ENCODE data around the gene CSGALNACT2. TPM values are rescaled to one million over a fixed set of nuclear protein-coding genes. Genes with fewer than 3 reads are reported as not detected.

CSGALNACT2 gene
- total RNA-seq, 2 experiments from 2014 or later, result 15.3 to 15.5 TPM

DNA sequence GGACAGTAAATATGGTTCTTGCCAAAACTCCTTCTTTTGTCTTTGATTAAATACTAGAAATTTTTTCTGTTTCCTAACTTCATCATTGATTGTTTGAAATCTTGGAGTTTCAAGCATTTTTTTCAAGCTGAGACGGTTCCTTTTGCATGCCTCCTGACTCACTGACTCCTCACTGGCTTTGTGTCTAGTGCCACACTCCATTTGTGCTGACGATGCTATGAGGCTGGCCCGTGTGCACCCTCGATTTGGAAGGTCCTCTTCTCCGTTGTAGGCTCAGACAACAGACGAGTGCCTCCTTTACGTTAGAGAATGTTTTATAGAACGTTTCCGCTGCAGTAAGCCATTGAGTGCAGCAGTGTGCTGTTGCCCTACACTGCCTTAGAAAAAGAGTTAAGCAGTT, 10.8 kb upstream of the CSGALNACT2 start:
- POLR2A ChIA-PET, result interaction anchor here (5.5 kb wide), 1 partner anchor 13 kb away, joined by 34 read pairs; the partner anchor contains the start of gene CSGALNACT2
- TF ChIP-seq, protein P1, sequence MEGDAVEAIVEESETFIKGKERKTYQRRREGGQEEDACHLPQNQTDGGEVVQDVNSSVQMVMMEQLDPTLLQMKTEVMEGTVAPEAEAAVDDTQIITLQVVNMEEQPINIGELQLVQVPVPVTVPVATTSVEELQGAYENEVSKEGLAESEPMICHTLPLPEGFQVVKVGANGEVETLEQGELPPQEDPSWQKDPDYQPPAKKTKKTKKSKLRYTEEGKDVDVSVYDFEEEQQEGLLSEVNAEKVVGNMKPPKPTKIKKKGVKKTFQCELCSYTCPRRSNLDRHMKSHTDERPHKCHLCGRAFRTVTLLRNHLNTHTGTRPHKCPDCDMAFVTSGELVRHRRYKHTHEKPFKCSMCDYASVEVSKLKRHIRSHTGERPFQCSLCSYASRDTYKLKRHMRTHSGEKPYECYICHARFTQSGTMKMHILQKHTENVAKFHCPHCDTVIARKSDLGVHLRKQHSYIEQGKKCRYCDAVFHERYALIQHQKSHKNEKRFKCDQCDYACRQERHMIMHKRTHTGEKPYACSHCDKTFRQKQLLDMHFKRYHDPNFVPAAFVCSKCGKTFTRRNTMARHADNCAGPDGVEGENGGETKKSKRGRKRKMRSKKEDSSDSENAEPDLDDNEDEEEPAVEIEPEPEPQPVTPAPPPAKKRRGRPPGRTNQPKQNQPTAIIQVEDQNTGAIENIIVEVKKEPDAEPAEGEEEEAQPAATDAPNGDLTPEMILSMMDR (IDR thresholded peaks at IDR 0.05), result no peak
- ATAC-seq (no peak), DNase-seq (no peak)
- H3K27ac Mint-ChIP-seq, result no peak overlapping the region
- no peaks in the 10 kb centered on the region for H3K9me3 Mint-ChIP-seq
- H3K4me1 Mint-ChIP-seq (ENCODE audit: low read depth), result peaks cover 27% of the 10 kb centered on the region
- no peaks in the 10 kb centered on the region for H3K27me3 Mint-ChIP-seq
- no peaks in the 10 kb centered on the region for H3K36me3 Mint-ChIP-seq (ENCODE audit: low read depth)
- H3K4me3 Mint-ChIP-seq, result no peak overlapping the region
- intact Hi-C loops (cut with micrococcal nuclease), result no loop called here
- CTCF ChIA-PET, result no interaction called here

DNA sequence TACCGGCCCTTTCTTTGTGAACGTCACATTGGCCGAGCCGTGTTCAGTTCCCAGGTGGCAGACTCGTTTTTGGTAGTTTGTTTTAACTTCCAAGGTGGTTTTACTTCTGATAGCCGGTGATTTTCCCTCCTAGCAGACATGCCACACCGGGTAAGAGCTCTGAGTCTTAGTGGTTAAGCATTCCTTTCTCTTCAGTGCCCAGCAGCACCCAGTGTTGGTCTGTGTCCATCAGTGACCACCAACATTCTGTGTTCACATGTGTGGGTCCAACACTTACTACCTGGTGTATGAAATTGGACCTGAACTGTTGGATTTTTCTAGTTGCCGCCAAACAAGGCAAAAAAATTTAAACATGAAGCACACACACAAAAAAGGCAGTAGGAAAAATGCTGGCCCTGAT, 9.9 kb upstream of the CSGALNACT2 start:
- CTCF ChIA-PET, result no interaction called here
- intact Hi-C loops (cut with micrococcal nuclease), result no loop called here
- peak overlapping the region; percentile 13 for H3K27ac Mint-ChIP-seq
- H3K4me3 Mint-ChIP-seq, result no peak overlapping the region
- TF ChIP-seq, protein P1 (IDR thresholded peaks at IDR 0.05), result no peak
- peaks cover 27% of the 10 kb centered on the region for H3K4me1 Mint-ChIP-seq (ENCODE audit: low read depth)
- H3K27me3 Mint-ChIP-seq, result no peaks in the 10 kb centered on the region
- H3K9me3 Mint-ChIP-seq, result no peaks in the 10 kb centered on the region
- DNase-seq (no peak), ATAC-seq (no peak)
- POLR2A ChIA-PET, result interaction anchor here (5.5 kb wide), 1 partner anchor 12 kb away, joined by 34 read pairs; the partner anchor contains the start of gene CSGALNACT2
- H3K36me3 Mint-ChIP-seq (ENCODE audit: low read depth), result no peaks in the 10 kb centered on the region

DNA sequence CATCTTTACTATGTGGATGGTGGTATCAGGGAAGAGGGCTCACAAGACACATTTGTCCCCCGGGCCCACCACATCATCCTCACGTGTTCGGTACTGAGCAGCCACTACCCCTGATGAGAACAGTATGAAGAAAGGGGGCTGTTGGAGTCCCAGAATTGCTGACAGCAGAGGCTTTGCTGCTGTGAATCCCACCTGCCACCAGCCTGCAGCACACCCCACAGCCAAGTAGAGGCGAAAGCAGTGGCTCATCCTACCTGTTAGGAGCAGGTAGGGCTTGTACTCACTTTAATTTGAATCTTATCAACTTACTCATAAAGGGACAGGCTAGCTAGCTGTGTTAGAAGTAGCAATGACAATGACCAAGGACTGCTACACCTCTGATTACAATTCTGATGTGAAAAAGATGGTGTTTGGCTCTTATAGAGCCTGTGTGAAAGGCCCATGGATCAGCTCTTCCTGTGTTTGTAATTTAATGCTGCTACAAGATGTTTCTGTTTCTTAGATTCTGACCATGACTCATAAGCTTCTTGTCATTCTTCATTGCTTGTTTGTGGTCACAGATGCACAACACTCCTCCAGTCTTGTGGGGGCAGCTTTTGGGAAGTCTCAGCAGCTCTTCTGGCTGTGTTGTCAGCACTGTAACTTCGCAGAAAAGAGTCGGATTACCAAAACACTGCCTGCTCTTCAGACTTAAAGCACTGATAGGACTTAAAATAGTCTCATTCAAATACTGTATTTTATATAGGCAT, 9.1 kb upstream of the CSGALNACT2 start:
- H3K9me3 Mint-ChIP-seq, result no peaks in the 10 kb centered on the region
- POLR2A ChIA-PET, result interaction anchor here (1.2 to 5.5 kb wide), 2 partner anchors 9 to 11 kb away, joined by 9 to 34 read pairs; partner anchors contain the start of gene CSGALNACT2

DNA sequence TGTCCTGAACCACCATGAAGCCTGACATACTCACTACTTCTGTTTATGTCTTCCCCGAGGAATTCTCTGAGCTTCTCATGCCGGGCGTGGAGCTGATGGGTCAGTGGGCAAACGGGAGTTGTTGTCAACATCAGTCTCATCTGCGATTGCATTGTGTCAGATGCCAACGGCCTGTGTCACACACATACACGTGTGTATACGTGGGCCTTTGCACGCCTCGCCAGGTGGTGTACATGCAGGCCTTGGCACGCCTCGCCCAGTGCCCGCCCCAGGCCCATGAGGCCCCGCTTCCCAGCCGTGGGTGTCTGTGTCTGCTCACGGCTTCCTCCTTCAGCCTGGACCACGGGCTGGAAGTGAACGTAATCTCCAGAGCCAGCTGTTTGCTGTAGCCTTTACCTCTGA, 7.5 kb upstream of the CSGALNACT2 start:
- ChIA-PET POLR2A (interaction anchor here (0.7 to 5.5 kb wide), 2 partner anchors 10 to 175 kb away, joined by 3 to 34 read pairs; partner anchors contain the start of gene CSGALNACT2), CTCF (interaction anchor here (1.4 kb wide), 1 partner anchor 74 kb away, joined by 5 read pairs; no protein-coding TSS in a partner anchor)
- intact Hi-C loops (cut with micrococcal nuclease), result no loop called here
- DNase-seq (peak; percentile 0), ATAC-seq (no peak)
- H3K9me3 Mint-ChIP-seq, result no peaks in the 10 kb centered on the region
- TF ChIP-seq, protein P1 (IDR thresholded peaks at IDR 0.05), result no peak
- no peak overlapping the region for H3K27ac Mint-ChIP-seq
- H3K27me3 Mint-ChIP-seq, result no peaks in the 10 kb centered on the region
- H3K4me1 Mint-ChIP-seq (ENCODE audit: low read depth), result peaks cover 27% of the 10 kb centered on the region
- no peak overlapping the region for H3K4me3 Mint-ChIP-seq
- H3K36me3 Mint-ChIP-seq (ENCODE audit: low read depth), result no peaks in the 10 kb centered on the region

More for the DNA sequence above, 9.1 kb upstream of the CSGALNACT2 start:
- TF ChIP-seq, protein P1 (IDR thresholded peaks at IDR 0.05), result no peak
- CTCF ChIA-PET, result interaction anchor here (0.9 to 1.6 kb wide), 4 partner anchors 9 to 73 kb away, joined by 3 to 4 read pairs (median 3); no protein-coding TSS in a partner anchor
- Mint-ChIP-seq H3K36me3 (ENCODE audit: low read depth) (no peaks in the 10 kb centered on the region), H3K4me1 (ENCODE audit: low read depth) (peaks cover 27% of the 10 kb centered on the region), H3K27ac (peak overlapping the region; percentile 72), H3K27me3 (no peaks in the 10 kb centered on the region), H3K4me3 (no peak overlapping the region)
- intact Hi-C loops (cut with micrococcal nuclease), result no loop called here
- ATAC-seq (peak; percentile 89), DNase-seq (peak; percentile 63)

DNA sequence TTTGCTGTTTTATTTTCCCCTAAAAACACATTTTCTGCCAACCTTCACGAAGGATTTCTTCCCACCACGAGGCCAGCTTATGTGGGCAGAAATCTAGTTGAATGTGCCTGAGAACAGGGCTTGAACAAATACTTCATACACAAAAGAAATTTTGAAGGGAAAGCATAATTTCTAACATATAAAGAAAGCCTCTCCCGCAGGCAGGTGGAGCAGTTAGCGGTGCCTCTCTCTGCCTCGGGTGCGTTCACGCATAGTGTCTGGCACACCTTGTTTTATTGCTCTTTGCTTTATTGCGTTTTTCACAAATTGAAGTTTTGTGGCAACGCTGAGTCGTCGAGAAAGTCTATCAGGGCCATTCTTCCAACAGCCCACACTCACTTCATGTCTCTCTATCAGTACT, 7.0 kb upstream of the CSGALNACT2 start:
- TF ChIP-seq, protein P1 (IDR thresholded peaks at IDR 0.05), result no peak
- H3K36me3 Mint-ChIP-seq (ENCODE audit: low read depth), result peaks cover 1% of the 10 kb centered on the region
- H3K27me3 Mint-ChIP-seq, result no peaks in the 10 kb centered on the region
- no peaks in the 10 kb centered on the region for H3K9me3 Mint-ChIP-seq
- intact Hi-C loops (cut with micrococcal nuclease), result no loop called here
- CTCF ChIA-PET, result no interaction called here
- no peak overlapping the region for H3K4me3 Mint-ChIP-seq
- H3K4me1 Mint-ChIP-seq (ENCODE audit: low read depth), result peaks cover 31% of the 10 kb centered on the region
- ATAC-seq (no peak), DNase-seq (peak; percentile 0)
- H3K27ac Mint-ChIP-seq, result no peak overlapping the region
- POLR2A ChIA-PET, result interaction anchor here (0.7 to 5.5 kb wide), 2 partner anchors 9 to 174 kb away, joined by 3 to 34 read pairs; partner anchors contain the start of gene CSGALNACT2

Measured in activated CD8-positive, alpha-beta T cell treated with anti-CD3 and anti-CD28 coated beads for 36 hours (primary cell).